Measurements from ENCODE around the gene INTS7.

- TF ChIP-seq CTCF (IDR thresholded peaks at IDR 0.05) (peak in 1 of 2 donors; percentile 37), POLR2A (IDR thresholded peaks at IDR 0.05) (no peak)
These were observed 90.4 kb downstream of the INTS7 start for GRCh38 chr1:211944733-211945500.

All from suprapubic skin (tissue), 3 donors.